Thyroid gland (tissue), 4 donors: ENCODE data around the gene POLK. TPM values are rescaled to one million over a fixed set of nuclear protein-coding genes. Genes with fewer than 3 reads are reported as not detected.

Experiments used
- DNase-seq, 2 donors: peaks; one replicate each; pipeline ENCODE4 v3.0.0-alpha.2; 2019
- H3K27ac ChIP-seq, 3 donors: fragments of 200-600 bp; sonication (generic); 1 replicate in 2 of 3; 2 replicates in 1 of 3; pipeline ENCODE4 v1.5.1; 2016 to 2019; ENCODE audit warnings: mild to moderate bottlenecking in 1 of 3, moderate library complexity in 1 of 3
- H3K27me3 ChIP-seq: fragments of 200-600 bp; sonication (generic); one replicate; pipeline ENCODE4 v1.5.1; 2019
- H3K36me3 ChIP-seq, 2 donors: fragments of 200-600 bp; sonication (generic); one replicate each; pipeline ENCODE4 v1.5.1; 2016 to 2019
- H3K4me1 ChIP-seq, 2 donors: fragments of 200-600 bp; sonication (generic); one replicate each; pipeline ENCODE4 v1.5.1; 2017 to 2019
- H3K4me3 ChIP-seq, 3 donors: fragments of 200-600 bp; sonication (generic); replicated peaks in 1 of 3; 1 replicate in 2 of 3; 2 replicates in 1 of 3; pipeline ENCODE4 v1.5.1; 2016; ENCODE audit warnings: mild to moderate bottlenecking in 1 of 3
- H3K9me3 ChIP-seq: fragments of 200-600 bp; sonication (generic); one replicate; pipeline ENCODE4 v1.5.1; 2017
- CTCF ChIP-seq, 6 experiments: fragments of 200-600 bp in 3 of 6; fragments of 450-650 bp in 3 of 6; sonication (generic) in 3 of 6; IDR thresholded peaks; one replicate each; pipeline ENCODE4 v1.5.1; 2016 to 2019; ENCODE audit warnings: antibody characterized with exemption in 6 of 6, mild to moderate bottlenecking in 2 of 6, inconsistent platforms in 1 of 6, moderate library complexity in 1 of 6
- POLR2A ChIP-seq, 2 donors: fragments of 450-650 bp; IDR thresholded peaks; one replicate each; pipeline ENCODE4 v1.6.1; 2017; ENCODE audit warnings: antibody characterized with exemption in 2 of 2, mild to moderate bottlenecking in 2 of 2, moderate library complexity in 1 of 2
- WGBS, 2 donors: methylation state at CpG; one replicate each; pipeline ENCODE4 v1.1.5; 2017; 5-methylcytosine and 5-hydroxymethylcytosine counted together
- intact Hi-C: fragments of 100-400 bp; cut with DNase I; formaldehyde crosslinking; loops from one replicate; pipeline ENCODE4 v1.15.1; 2023
- total RNA-seq, 4 donors: library from RNA; depleted of rRNA; stranded (reverse); fragments of >200 nt; gene quantifications; one replicate each; pipeline ENCODE4 v1.2.3, GENCODE V29; 2016

POLK gene
- total RNA-seq, 4 donors from 2014 or later = 49.8 to 74.5 (median 63.3) TPM

- Histone ChIP-seq H3K9me3 (no peaks in the 10 kb centered on the region), H3K4me3 (no peak overlapping the region), H3K27ac (no peak overlapping the region), H3K4me1 (no peaks in the 10 kb centered on the region), H3K27me3 (no peaks in the 10 kb centered on the region), H3K36me3 (no peaks in the 10 kb centered on the region)
- 77 to 90% methylated on average over 4 of the region's 4 CpGs for WGBS, 2 donors
- DNase-seq = no peak
- intact Hi-C loops = no loop called here
- TF ChIP-seq CTCF (IDR thresholded peaks at IDR 0.05) (no peak), POLR2A (IDR thresholded peaks at IDR 0.05) (no peak)
These were observed 110.9 kb downstream of the POLK start for GRCh38 chr5:75622564-75622963.

GRCh38 chr5:75623846-75624245, 112.2 kb downstream of the POLK start:
- no peak overlapping the region for H3K27ac ChIP-seq
- intact Hi-C loops = no loop called here

GRCh38 chr5:75626959-75627358, 115.3 kb downstream of the POLK start:
- no peaks in the 10 kb centered on the region for H3K36me3 ChIP-seq
- intact Hi-C loops = no loop called here
- H3K9me3 ChIP-seq = no peaks in the 10 kb centered on the region
- no peak overlapping the region for H3K27ac ChIP-seq
- no peak for DNase-seq
- H3K4me1 ChIP-seq = no peaks in the 10 kb centered on the region
- no peak for TF ChIP-seq CTCF (IDR thresholded peaks at IDR 0.05)
- no peak for TF ChIP-seq POLR2A (IDR thresholded peaks at IDR 0.05)
- H3K27me3 ChIP-seq = no peaks in the 10 kb centered on the region
- no peak overlapping the region for H3K4me3 ChIP-seq

More at GRCh38 chr5:75623846-75624245, 112.2 kb downstream of the POLK start:
- Histone ChIP-seq H3K4me3 (no peak overlapping the region), H3K27me3 (no peaks in the 10 kb centered on the region), H3K4me1 (no peaks in the 10 kb centered on the region), H3K36me3 (no peaks in the 10 kb centered on the region), H3K9me3 (no peaks in the 10 kb centered on the region)
- TF ChIP-seq POLR2A (IDR thresholded peaks at IDR 0.05) = no peak
- no peak for TF ChIP-seq CTCF (IDR thresholded peaks at IDR 0.05)
- DNase-seq = no peak

GRCh38 chr5:75627801-75628200, 116.1 kb downstream of the POLK start:
- H3K9me3 ChIP-seq = no peaks in the 10 kb centered on the region
- no peaks in the 10 kb centered on the region for H3K4me1 ChIP-seq
- intact Hi-C loops = no loop called here
- H3K36me3 ChIP-seq = no peaks in the 10 kb centered on the region
- H3K27ac ChIP-seq = no peak overlapping the region
- no peak for DNase-seq
- WGBS, 2 donors = 94 to 100% methylated on average over 1 of the region's 1 CpG
- TF ChIP-seq CTCF (IDR thresholded peaks at IDR 0.05) (no peak), POLR2A (IDR thresholded peaks at IDR 0.05) (no peak)
- H3K27me3 ChIP-seq = no peaks in the 10 kb centered on the region
- H3K4me3 ChIP-seq = no peak overlapping the region

- Histone ChIP-seq H3K4me1 (no peaks in the 10 kb centered on the region), H3K9me3 (no peaks in the 10 kb centered on the region), H3K4me3 (no peak overlapping the region), H3K27me3 (no peaks in the 10 kb centered on the region), H3K27ac (no peak overlapping the region), H3K36me3 (no peaks in the 10 kb centered on the region)
- intact Hi-C loops = no loop called here
- TF ChIP-seq CTCF (IDR thresholded peaks at IDR 0.05) (no peak), POLR2A (IDR thresholded peaks at IDR 0.05) (no peak)
- WGBS, 2 donors = 94 to 96% methylated on average over 2 of the region's 2 CpGs
- no peak for DNase-seq
These were observed 119.2 kb downstream of the POLK start for GRCh38 chr5:75630875-75631274.
